ENCODE measurements around the gene AGTR1. TPM values are rescaled to one million over a fixed set of nuclear protein-coding genes. Genes with fewer than 3 reads are reported as not detected.
A peak's percentile ranks its signal among the peaks of the same experiment; 100 is the strongest.

AGTR1 gene
- total RNA-seq, 4 donors from 2014 or later, result 17.1 to 38.5 (median 29.7) TPM

GRCh38 chr3:148698190-148698810 lies 597 bp downstream of the AGTR1 start:
- no peaks in the 10 kb centered on the region for H3K4me1 ChIP-seq
- peak overlapping the region in 3 of 4 donors; percentile 5 to 75 (median 46) for H3K27ac ChIP-seq
- 44 to 46% methylated on average over 16 to 17 of the region's 17 CpGs for WGBS, 2 donors
- H3K9me3 ChIP-seq, result no peaks in the 10 kb centered on the region
- H3K4me3 ChIP-seq, result peak overlapping the region; percentile 35 to 62 (median 44)
- H3K36me3 ChIP-seq, result no peaks in the 10 kb centered on the region
- no peak for DNase-seq (ENCODE audit: low spot score in 2 of 2)
- H3K27me3 ChIP-seq, result peaks cover 0 to 8% of the 10 kb centered on the region in 2 donors
- TF ChIP-seq EP300 (IDR thresholded peaks at IDR 0.05) (no peak), POLR2A (IDR thresholded peaks at IDR 0.05) (no peak)
- TF ChIP-seq, protein P1, sequence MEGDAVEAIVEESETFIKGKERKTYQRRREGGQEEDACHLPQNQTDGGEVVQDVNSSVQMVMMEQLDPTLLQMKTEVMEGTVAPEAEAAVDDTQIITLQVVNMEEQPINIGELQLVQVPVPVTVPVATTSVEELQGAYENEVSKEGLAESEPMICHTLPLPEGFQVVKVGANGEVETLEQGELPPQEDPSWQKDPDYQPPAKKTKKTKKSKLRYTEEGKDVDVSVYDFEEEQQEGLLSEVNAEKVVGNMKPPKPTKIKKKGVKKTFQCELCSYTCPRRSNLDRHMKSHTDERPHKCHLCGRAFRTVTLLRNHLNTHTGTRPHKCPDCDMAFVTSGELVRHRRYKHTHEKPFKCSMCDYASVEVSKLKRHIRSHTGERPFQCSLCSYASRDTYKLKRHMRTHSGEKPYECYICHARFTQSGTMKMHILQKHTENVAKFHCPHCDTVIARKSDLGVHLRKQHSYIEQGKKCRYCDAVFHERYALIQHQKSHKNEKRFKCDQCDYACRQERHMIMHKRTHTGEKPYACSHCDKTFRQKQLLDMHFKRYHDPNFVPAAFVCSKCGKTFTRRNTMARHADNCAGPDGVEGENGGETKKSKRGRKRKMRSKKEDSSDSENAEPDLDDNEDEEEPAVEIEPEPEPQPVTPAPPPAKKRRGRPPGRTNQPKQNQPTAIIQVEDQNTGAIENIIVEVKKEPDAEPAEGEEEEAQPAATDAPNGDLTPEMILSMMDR (IDR thresholded peaks at IDR 0.05), result no peak

DNA sequence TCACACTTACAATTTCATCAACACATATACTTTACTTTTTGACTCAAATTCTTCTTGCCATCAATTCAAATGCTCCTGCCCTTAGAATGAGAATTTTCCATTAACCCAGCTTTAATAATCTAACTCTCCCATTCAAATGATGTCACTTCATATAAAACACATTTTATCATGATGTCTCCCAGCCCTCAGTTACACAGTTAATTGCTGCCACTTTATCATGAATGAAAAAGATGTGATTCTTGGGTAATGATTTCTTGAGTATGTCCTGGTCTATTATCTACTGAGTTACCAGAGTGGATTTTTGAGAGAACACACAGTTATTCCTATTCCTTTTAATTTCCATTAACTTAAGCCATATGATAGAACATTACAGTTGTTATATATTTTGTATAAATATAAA lies 7.6 kb downstream of the AGTR1 start:
- Histone ChIP-seq H3K27me3 (no peaks in the 10 kb centered on the region), H3K4me1 (no peaks in the 10 kb centered on the region), H3K9me3 (no peaks in the 10 kb centered on the region), H3K27ac (no peak overlapping the region), H3K4me3 (no peak overlapping the region), H3K36me3 (no peaks in the 10 kb centered on the region)
- no peak for TF ChIP-seq POLR2A (IDR thresholded peaks at IDR 0.05)
- TF ChIP-seq EP300 (IDR thresholded peaks at IDR 0.05), result no peak
- TF ChIP-seq, protein P1 (IDR thresholded peaks at IDR 0.05), result no peak
- DNase-seq (ENCODE audit: low spot score in 2 of 2), result no peak

GRCh38 chr3:148707601-148708380 lies 10.1 kb downstream of the AGTR1 start:
- WGBS, 2 donors, result 81 to 84% methylated on average over 5 of the region's 5 CpGs
- Histone ChIP-seq H3K4me3 (no peak overlapping the region), H3K4me1 (no peaks in the 10 kb centered on the region), H3K36me3 (no peaks in the 10 kb centered on the region), H3K27me3 (no peaks in the 10 kb centered on the region), H3K27ac (no peak overlapping the region), H3K9me3 (no peaks in the 10 kb centered on the region)
- DNase-seq (ENCODE audit: low spot score in 2 of 2), result no peak
- TF ChIP-seq, protein P1 (IDR thresholded peaks at IDR 0.05), result no peak

GRCh38 chr3:148708409-148708808 lies 10.7 kb downstream of the AGTR1 start:
- 86 to 88% methylated on average over 5 of the region's 5 CpGs for WGBS, 2 donors
- H3K9me3 ChIP-seq, result no peaks in the 10 kb centered on the region
- no peak for DNase-seq (ENCODE audit: low spot score in 2 of 2)
- H3K27me3 ChIP-seq, result no peaks in the 10 kb centered on the region
- no peaks in the 10 kb centered on the region for H3K4me1 ChIP-seq
- no peak overlapping the region for H3K27ac ChIP-seq
- TF ChIP-seq POLR2A (IDR thresholded peaks at IDR 0.05) (no peak), EP300 (IDR thresholded peaks at IDR 0.05) (no peak)
- TF ChIP-seq, protein P1 (IDR thresholded peaks at IDR 0.05), result no peak
- H3K4me3 ChIP-seq, result no peak overlapping the region
- H3K36me3 ChIP-seq, result no peaks in the 10 kb centered on the region

DNA sequence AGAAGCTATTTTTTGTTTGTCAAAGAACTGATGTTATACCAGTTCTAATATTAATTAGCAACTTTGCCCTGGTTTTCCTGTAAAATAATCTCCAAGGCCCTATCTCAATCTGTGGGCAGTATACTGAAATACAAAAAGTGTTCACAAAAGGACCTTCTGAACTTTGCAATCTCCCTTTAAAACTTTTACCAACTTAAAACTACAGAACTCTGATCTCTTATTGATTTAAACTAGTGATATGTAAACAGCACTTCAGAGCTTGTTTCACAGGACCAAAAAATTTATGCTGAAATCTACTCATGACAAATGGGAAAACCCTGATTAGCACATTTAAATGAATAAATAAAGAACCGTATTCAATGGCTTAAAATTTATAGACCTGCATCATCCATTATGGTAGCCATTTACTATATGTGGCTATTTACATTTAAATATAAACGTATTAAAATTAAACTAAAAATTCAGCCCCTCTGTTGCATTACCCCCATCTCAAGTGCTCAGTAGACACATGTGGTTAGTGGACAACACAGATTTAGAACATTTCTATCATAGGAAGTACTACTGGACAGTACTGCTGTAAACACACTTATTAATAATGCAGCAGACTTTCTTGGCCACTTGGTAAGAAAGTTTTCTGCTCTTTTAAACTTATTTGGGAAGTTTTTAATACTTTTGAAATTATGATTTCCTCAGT lies 12.0 kb downstream of the AGTR1 start:
- Histone ChIP-seq H3K9me3 (no peaks in the 10 kb centered on the region), H3K4me3 (no peak overlapping the region), H3K27ac (no peak overlapping the region), H3K4me1 (no peaks in the 10 kb centered on the region), H3K36me3 (no peaks in the 10 kb centered on the region), H3K27me3 (no peaks in the 10 kb centered on the region)
- 85 to 86% methylated on average over 2 of the region's 2 CpGs for WGBS, 2 donors
- no peak for TF ChIP-seq EP300 (IDR thresholded peaks at IDR 0.05)
- TF ChIP-seq, protein P1 (IDR thresholded peaks at IDR 0.05), result no peak
- no peak for TF ChIP-seq POLR2A (IDR thresholded peaks at IDR 0.05)
- DNase-seq (ENCODE audit: low spot score in 2 of 2), result no peak
